HuH-7 (cell line): ENCODE measurements around the gene CELF6.

Source experiments
- DNase-seq: peaks from one replicate; pipeline ENCODE4 v3.0.0; 2011; ENCODE audit warnings: low spot score

Gene CELF6

DNA sequence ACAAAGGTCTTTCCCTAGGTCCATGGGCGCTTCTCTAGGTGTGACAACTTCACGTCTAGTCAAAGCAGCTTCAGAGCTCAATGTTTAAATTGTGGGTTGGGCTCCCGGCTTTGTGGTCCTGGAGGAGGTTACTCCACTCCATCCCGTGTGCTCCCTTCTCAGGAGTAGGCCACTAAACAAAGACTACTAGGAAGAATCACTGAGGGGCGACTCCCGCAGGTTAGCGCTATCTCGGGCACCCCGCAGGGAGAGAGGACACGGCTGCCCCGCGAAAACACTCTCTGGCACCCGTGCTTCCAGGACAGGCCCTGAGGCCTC lies 48.1 kb downstream of the CELF6 start:
- peak; percentile 44 for DNase-seq

DNA sequence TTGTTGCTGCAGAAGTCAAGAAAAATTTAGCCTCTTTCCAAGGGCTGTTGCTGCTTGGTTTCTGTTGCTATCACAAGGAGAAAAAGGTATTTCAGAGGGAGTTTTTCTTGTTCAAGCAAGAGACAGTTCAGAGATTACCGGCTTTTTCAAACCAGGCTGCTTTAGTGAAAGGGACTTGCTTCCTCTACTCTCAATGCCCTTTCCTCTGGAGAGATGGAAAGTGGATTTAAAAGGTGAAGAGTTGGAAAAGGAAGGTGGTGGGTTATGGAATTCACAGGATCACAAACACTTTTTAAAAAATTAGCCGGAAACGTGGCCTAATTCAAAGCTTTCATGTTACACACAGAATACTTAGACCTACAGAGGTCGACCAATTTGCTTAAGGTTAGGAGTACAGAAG lies 48.7 kb downstream of the CELF6 start:
- no peak for DNase-seq

- no peak for DNase-seq
These were observed 50.2 kb downstream of the CELF6 start for GRCh38 chr15:72269739-72270138.

DNA sequence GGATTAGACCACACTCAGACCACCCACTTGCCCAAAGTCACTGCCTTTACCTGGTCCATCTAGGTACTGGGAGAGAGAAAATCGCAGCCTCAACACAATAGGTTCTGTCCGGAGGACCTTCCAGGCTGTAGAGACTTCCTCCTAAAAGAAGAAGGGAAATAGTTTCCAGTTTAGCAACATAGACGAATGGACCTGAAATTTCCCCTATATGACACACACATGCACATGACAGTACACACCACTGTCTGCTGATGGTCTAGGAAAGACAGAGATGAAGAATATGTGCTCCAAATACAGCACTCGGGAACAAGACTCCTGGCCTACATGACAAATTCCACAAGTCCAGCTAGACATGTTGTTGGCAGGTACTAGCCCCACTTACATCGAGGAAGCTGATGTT lies 54.9 kb downstream of the CELF6 start:
- DNase-seq, result no peak

GRCh38 chr15:72252663-72253299 lies 67.2 kb downstream of the CELF6 start:
- no peak for DNase-seq

- DNase-seq, result no peak
These were observed 70.7 kb downstream of the CELF6 start for GRCh38 chr15:72249142-72249810.

GRCh38 chr15:72248514-72248913 lies 71.4 kb downstream of the CELF6 start:
- DNase-seq, result no peak

GRCh38 chr15:72242775-72243370 lies 77.1 kb downstream of the CELF6 start:
- DNase-seq, result no peak

GRCh38 chr15:72239652-72240051 lies 80.3 kb downstream of the CELF6 start:
- no peak for DNase-seq

GRCh38 chr15:72238586-72238985 lies 81.4 kb downstream of the CELF6 start:
- no peak for DNase-seq

DNA sequence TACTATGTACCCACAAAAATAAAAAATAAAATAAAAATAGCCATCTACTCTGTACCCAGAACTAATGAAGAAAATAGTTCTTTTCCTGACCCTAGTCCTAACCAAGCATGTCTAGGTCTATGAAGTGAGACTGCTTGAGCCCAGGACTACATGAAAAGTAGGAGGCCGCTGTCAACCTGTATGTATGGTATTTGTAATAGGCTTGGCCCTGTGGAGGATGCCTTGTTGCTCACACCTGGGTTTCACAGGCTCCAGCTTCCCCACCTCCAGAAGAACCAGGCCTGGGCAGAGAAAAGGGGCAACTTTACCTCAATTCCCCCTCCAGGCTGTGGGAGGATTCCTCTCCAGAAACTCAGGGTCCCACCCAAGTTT lies 82.1 kb downstream of the CELF6 start:
- DNase-seq, result no peak

- DNase-seq, result peak; percentile 85
These were observed 82.7 kb downstream of the CELF6 start for GRCh38 chr15:72237029-72237852.

GRCh38 chr15:72236381-72237003 lies 83.5 kb downstream of the CELF6 start:
- no peak for DNase-seq

GRCh38 chr15:72235298-72235697 lies 84.7 kb downstream of the CELF6 start:
- no peak for DNase-seq
